ENCODE measurements around the gene MTHFD1.

The MTHFD1 gene

DNA sequence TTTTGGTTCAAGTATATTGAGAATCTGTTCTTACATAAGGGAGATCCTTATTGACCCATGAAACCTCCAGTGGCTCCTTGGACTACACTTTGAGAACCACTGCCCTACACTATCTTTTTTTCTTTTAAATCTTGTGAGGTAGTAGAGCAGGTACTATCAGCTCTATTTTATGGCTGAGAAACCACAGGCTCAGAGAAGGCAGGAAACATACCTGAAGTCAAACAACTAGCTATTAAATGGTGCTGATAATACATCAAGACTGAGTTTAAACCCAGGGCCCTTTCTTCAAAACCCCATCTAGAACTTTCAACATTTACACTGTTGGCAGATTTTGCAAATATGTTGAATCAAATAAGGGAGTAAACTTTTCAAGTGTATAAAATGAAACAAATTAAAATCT, 108.6 kb downstream of the MTHFD1 start:
- DNase-seq = no peak

DNA sequence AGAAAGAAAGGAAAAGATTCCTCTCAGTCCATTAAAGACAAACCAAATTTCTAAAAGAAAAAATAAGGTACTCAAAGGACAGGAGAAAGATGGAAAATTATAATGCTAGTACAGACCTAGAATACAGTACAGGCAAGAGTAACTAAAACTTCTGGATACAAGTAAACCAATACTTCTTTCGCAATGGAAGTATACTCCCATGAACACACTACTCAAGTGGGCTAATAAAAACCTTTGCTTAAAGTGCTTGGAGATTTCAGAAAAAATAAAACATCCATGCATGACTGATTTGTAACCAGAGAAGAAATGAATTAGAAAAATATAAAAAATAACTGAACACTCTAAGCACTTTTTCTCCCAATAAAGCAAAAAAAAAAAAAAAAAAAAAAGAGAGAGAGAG, 111.9 kb downstream of the MTHFD1 start:
- DNase-seq = no peak

DNA sequence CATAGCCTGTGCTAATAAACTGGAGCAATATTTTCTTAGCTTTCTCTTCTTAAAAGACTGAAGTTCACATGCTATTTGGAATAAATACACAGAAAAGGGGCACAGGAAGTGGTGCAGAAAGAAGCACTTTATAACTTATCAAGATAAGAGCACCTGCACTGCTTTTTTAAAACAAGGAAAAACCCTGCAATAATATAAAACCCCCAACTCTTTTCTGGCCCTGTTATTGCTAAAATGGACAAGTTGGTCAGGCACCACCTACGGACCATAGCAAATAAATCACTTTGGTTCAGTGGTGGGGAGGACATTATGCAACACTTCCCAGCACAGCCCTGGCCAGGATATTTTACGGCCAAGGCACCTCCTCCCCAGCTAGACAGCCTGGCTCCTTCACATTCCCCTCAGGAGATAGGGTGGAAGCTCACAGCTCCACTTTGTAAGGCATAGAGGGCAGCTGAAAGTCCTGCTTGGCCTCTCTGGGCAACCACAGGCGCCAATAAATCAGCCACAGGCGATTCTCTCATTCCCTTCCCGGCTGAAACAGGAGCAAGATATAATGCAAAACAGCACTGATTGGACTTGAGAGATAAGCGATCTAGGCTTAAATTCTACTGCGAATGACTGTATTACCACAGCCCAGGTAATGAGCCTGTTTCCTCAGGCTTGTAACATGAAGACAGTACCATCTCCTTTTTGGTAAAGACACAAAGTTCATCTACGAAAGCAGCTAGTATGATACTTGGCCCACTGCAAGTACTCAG, 113.4 kb downstream of the MTHFD1 start:
- DNase-seq = no peak

DNA sequence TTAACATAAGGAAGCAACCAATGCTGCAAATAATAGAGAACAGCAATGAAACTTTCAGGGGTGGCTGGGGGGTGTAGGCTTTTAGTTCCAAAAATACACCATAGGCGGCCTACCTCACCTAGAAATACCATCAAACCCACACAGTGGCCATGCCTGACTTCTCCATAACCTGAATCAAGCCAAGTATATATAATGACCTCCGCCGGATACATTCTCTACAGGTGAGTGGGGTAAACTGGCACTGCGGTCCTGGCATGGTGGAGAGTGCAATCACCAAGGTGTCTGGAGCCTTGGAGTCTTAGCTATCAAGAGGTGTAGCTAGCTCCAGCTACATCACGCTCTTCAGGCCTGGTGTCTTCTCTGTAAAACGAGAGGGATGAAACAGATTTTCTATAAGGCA, 114.3 kb downstream of the MTHFD1 start:
- DNase-seq = no peak

DNA sequence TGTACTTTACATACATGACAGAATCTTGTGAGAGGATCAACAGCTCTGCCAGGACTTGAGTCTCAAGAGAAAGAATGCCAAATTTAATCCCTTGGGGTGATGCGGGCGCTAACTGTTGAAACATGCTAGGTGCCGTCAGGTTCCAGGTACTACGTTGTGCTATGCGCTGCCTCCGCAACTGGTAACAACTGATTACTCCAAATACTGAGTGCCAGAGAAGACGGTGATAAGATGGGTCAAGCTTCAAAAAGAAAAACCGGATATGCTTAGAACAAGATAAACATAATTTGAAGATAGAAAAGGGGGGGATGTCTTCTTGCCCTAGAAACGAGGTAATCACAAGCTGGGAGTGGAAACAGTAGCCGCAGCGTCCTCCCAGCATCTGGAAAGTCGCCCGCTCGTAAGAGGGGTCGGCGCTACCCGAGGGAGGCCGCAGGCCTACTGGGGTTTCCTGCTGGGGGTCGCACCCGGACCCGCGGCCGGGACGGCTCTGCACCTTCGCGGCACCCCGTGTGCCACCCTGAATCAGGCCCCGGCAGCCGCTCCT, 114.8 kb downstream of the MTHFD1 start:
- peak; percentile 31 to 32 for DNase-seq

DNA sequence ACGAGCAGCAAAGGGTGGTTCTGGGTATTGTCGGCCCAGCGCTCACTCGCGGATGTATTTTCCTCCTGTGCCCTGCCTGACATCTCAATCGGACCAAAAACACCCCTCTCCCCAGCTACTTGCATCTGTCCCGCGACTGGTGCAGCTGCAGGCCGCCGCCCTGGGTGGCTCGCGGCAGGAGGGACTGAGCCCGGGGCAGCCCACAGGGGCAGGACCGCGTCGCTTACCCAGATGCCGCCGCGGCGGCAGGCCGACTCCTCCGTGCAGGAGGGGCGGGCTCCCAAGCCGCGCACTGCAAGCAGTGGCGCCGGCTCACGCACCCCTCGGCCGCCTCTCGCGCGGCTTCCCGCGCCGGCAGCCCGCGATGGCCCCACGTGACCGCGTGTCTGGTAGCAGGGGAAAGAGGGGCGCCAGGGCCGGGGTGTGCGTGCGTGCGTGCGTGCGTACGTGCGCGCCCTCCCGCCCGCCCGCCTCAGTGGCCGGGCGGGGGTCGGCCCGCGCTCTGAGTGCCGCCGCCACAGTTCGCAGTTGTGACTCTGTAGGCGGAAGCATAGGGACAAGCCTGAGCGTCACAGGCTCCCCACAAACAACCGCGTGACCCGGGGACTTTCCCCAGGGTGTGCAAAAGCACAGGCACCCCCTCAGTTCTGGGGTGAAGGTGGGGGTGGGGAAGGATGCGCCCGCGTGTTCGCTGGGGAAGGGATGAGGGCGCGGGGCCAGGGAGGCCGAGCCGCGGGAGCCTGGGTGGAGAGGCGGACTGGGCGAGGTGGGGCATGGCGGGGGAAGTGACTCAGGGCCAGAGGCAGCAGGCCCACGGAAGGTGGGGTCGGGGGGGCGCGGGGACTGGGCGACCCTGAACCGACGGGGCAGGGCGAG, 115.5 kb downstream of the MTHFD1 start, which contains the start of gene ZBTB25:
ZBTB25 (minus strand) TSS at position 405 of the 876 bp plus-strand sequence. CDS start 13,305 bp downstream, outside the sequence.
- DNase-seq = peak; percentile 92 to 94

DNA sequence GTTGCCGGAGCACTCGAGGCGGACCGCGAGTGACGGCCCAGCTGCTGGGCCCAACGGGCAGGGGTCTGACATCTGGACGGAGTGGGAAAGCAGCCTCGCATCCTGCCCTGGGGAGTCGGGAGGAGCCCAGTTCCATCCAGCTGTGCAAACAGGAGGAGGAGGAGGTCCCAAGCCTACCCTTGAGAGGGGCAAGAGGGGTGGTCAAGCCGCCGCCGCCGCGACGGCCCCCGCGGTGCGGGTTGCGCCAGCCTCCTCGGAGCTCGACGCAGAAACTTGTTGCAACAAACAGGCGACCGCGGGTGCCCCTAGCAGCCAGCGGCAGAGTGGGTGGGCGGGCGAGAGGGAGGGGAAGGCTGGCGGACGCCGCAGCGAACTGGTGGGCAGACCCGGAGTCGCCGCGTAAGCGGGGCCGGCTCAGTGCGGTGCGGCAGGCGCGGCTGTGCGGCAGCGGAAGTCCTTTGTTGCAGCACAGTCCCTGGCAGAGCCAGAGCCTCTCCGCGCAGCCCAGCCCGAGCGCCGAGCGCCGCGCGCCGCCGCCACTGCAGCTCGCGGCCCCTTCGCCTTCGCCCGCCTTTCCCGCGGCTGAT, 116.2 kb downstream of the MTHFD1 start, which contains the start of gene ZBTB1:
ZBTB1 (plus strand) TSS at position 461 of the 587 bp plus-strand sequence. CDS start 16,735 bp downstream, outside the sequence.
- DNase-seq = peak; percentile 86 to 88

DNA sequence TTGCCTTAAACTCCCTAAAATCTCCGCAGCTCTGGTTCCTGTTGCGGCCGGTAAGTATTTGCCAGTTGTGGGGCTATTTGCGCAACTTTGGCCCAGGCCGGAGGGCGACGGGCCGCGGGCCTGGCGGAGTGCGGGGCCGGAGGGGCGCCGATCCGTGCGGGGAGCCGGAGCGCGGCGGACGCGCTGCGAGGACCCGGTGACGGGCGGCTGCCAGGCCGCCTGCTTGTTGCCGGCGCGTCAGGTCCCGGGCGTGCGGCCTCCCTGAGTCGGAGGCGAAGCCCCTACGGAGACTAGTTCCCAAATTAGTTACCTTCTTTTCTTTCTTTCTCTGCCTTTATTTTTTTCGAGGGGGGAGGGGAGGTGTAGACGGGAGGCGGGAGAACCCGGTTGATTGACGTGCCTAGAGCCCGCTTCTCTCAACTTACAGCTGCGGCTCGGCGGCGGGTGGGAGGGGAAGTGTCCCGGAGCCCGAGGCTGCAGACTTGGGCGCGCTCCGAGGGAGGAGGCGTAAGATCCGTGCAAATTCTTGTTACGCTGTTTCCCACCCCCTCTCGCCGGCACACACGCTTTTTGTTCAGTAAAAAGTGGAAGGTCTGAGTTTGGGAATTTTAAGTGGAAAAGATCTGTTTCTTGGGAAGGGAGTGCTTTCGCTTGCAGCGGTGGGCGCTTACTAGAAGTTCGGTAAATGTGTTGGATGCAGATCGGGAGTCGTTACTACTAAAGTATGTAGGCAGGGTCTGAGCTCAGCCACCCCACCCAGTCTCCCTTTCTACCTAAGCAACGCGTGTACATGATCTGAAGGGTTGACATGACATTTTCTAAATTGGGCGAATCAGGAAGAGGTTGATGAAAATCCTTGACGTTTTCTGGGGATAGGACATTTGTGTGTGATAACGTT, 117.0 kb downstream of the MTHFD1 start:
- DNase-seq = peak; percentile 86 to 89

DNA sequence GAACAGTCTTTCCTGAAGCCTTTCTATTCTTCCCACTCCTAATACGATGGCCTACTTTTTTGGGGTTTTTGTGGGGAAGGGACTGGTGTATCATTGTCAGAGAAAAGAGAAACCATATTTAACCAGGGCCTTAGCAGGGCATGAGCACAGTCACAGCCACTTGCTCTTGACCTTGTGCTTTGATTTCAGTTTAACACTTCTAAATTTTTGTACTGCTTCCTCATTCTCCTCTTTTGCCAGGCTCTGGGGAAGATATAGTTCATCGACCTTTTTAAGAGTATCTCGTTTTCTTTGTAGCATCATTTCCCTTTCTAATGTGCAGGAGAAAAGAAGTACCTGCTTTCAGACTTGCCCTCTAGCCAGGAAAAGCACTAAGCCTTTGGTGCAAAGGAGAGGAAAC, 118.6 kb downstream of the MTHFD1 start:
- no peak for DNase-seq

DNA sequence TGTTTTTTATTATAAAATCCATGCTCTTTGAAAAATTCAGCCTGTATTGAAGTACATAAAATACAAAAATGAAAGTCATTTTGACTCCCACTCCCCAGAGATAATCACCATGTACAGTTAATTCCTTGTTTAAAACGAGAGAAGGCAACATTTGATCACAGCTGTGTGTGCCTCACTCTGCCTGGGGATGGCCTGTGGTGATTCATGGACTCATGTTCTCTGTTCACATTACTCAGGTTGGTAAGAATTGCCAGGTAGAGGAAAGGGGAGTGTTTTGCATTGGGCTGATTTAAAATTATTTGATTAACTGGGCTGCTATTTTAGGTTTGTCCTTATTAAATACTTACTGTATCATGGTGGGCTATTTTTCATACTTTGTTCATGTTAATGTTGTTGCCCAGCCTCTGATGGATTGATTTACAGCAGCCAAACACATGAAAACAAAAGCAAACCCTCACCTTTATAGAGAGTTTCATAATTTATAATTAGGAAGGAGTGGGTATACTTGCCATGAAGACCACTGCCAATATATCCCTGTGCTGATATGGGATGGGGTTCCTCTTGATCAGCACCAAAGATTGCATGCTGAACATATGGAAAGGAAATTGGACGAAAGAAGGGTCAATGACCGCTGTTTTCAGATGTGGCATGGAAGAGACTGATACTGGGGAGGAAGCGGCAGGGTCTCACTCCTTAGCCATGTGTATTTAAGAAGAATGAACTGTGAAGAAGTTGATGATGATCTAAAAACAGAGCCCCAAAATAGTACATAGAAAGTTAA, 119.4 kb downstream of the MTHFD1 start:
- peak; percentile 40 to 45 for DNase-seq

DNA sequence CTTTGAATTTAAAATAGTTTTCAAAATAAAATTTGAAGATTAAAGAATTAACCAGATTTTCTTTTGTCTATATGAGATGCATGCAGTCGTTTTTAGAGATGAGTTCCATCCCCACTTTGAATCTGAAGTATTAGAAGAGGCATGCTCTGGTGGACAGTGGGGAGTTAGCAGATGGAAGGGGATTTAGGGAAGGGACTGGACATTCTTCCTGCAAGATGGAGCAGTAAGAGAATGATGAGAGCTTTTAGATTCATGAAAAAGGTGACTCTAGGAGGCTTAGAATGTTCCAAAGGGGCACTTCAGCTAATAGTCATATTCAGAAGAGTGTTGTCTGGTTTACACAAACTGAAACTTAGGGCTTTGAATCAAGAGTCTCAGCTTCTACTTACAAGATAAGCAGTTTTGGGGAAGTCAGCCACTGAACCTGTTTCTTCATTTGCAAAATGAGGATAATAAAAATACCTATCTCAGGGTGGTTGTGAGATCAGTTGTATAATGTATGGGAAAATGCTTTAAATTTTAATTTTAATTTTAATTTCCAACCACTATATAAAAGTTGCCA, 120.1 kb downstream of the MTHFD1 start:
- DNase-seq = no peak

DNA sequence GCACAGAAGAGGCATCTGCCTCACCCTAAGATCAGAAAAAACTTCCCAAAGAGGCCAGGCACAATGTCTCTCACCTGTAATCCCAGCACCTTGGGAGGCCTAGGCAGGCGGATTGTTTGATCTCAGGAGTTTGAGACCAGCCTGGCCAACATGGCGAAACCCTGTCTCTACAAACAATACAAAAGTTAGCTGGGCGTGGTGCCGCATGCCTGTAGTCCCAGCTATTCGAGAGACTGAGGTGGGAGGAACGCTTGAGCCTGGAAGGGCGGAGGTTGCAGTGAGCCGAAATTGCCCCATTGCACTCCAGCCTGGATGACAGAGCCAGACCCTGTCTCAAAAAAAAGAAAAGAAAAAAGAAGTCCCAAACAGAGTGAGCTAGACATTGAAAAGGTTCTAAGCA, 120.9 kb downstream of the MTHFD1 start:
- DNase-seq = no peak

Data from stimulated activated CD4-positive, alpha-beta T cell treated with anti-CD3 and anti-CD28 coated beads, Interleukin-2, amount 100 ng/mL, for 24 hours (primary cell).